ENCODE results near the gene TWIST2. TPM values are rescaled to one million over a fixed set of nuclear protein-coding genes. Genes with fewer than 3 reads are reported as not detected.

The TWIST2 gene
- total RNA-seq, 4 donors from 2014 or later = 10.4 to 30.1 (median 20.8) TPM

DNA sequence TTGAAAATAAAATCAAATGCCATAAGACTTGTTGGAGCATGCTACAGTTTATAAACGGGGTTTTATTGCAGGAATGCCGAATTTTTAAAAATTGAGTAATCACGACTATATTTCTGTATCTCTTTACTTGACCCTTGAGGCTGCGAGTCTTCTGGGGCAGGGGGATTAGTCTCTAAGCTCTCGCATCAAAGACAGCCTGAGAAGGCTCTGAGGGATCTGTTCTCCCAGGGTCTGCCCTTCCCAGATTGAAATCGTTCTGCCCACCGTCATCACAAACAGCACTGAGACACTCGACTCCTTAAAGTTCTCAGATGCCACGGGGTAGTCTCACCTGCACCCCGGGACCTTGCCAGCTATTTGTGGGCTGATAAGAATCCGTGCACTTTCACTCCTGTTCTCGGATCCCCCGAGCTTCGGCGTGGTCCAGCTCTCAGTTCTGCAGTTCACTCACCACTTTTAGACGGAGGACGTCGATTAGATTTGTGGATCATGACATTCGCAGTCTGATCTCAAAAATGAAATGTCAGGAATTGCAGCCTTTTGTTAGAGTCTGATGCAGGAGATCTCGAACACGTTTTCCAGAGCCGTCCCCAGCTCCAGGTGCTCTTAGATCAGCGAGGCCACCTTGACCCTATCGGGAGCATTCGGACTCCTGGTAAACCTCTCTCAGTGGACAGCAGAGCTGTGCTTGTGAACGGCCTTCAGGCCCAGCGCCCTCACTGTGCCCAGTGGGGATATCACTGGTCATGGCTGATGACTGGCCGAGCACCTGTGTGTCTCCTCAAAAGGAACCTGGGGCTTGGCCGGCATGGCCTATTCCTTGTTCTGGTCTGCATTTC lies 43.0 kb downstream of the TWIST2 start:
- TF ChIP-seq POLR2A (IDR thresholded peaks at IDR 0.05) = no peak
- TF ChIP-seq, protein P1, sequence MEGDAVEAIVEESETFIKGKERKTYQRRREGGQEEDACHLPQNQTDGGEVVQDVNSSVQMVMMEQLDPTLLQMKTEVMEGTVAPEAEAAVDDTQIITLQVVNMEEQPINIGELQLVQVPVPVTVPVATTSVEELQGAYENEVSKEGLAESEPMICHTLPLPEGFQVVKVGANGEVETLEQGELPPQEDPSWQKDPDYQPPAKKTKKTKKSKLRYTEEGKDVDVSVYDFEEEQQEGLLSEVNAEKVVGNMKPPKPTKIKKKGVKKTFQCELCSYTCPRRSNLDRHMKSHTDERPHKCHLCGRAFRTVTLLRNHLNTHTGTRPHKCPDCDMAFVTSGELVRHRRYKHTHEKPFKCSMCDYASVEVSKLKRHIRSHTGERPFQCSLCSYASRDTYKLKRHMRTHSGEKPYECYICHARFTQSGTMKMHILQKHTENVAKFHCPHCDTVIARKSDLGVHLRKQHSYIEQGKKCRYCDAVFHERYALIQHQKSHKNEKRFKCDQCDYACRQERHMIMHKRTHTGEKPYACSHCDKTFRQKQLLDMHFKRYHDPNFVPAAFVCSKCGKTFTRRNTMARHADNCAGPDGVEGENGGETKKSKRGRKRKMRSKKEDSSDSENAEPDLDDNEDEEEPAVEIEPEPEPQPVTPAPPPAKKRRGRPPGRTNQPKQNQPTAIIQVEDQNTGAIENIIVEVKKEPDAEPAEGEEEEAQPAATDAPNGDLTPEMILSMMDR (IDR thresholded peaks at IDR 0.05) = no peak
- no peak for DNase-seq
- Histone ChIP-seq H3K9me3 (no peaks in the 10 kb centered on the region), H3K4me1 (peaks cover 0 to 5% of the 10 kb centered on the region in 2 donors), H3K27ac (no peak overlapping the region), H3K27me3 (no peaks in the 10 kb centered on the region), H3K4me3 (replicated peaks in 1 of 3) (no peak overlapping the region), H3K36me3 (no peaks in the 10 kb centered on the region)
- intact Hi-C loops (cut with DNase I) = no loop called here
- 89 to 93% methylated on average over 19 to 27 of the region's 29 CpGs for WGBS, 2 donors

GRCh38 chr2:238891457-238892203 lies 43.7 kb downstream of the TWIST2 start:
- Histone ChIP-seq H3K9me3 (no peaks in the 10 kb centered on the region), H3K4me1 (peaks cover 0 to 1% of the 10 kb centered on the region in 2 donors), H3K4me3 (replicated peaks in 1 of 3) (no peak overlapping the region), H3K27ac (no peak overlapping the region), H3K27me3 (no peaks in the 10 kb centered on the region), H3K36me3 (no peaks in the 10 kb centered on the region)
- TF ChIP-seq POLR2A (IDR thresholded peaks at IDR 0.05) = no peak
- TF ChIP-seq, protein P1 (IDR thresholded peaks at IDR 0.05) = no peak
- DNase-seq = no peak
- intact Hi-C loops (cut with DNase I) = no loop called here
- 78 to 83% methylated on average over 18 to 28 of the region's 29 CpGs for WGBS, 2 donors

GRCh38 chr2:238892204-238892500 lies 44.3 kb downstream of the TWIST2 start:
- no peaks in the 10 kb centered on the region for H3K9me3 ChIP-seq
- intact Hi-C loops (cut with DNase I) = no loop called here
- WGBS, 2 donors = 92 to 99% methylated on average over 14 of the region's 14 CpGs
- DNase-seq = no peak
- H3K27me3 ChIP-seq = no peaks in the 10 kb centered on the region
- H3K4me1 ChIP-seq = no peaks in the 10 kb centered on the region
- no peak overlapping the region for H3K27ac ChIP-seq
- no peak overlapping the region for H3K4me3 ChIP-seq (replicated peaks in 1 of 3)
- no peaks in the 10 kb centered on the region for H3K36me3 ChIP-seq
- TF ChIP-seq POLR2A (IDR thresholded peaks at IDR 0.05) = no peak
- TF ChIP-seq, protein P1 (IDR thresholded peaks at IDR 0.05) = no peak

DNA sequence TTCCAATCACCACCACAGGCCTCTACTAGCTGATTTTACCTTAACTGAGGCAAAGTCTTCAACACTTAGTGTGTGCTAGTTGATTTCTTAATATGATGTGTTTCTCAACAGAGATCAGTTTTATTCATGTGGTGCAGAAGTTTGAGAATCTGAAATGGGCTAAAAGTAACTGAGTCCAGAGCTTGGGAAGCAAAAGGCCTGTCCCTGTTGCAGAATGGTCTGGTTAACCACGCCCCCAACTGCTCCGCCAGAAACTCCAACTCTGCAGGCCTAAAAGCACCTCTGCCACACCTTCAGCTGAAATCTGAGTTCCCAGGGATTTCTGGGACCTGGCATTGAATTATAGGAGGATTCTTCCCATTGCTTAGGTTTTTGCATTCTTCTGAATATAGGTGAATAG lies 44.9 kb downstream of the TWIST2 start:
- TF ChIP-seq, protein P1 (IDR thresholded peaks at IDR 0.05) = no peak
- TF ChIP-seq POLR2A (IDR thresholded peaks at IDR 0.05) = no peak
- no peaks in the 10 kb centered on the region for H3K4me1 ChIP-seq
- DNase-seq = no peak
- H3K4me3 ChIP-seq (replicated peaks in 1 of 3) = no peak overlapping the region
- H3K36me3 ChIP-seq = no peaks in the 10 kb centered on the region
- no peaks in the 10 kb centered on the region for H3K27me3 ChIP-seq
- WGBS, 2 donors = 80 to 93% methylated on average over 2 of the region's 2 CpGs
- no peaks in the 10 kb centered on the region for H3K9me3 ChIP-seq
- intact Hi-C loops (cut with DNase I) = no loop called here
- no peak overlapping the region for H3K27ac ChIP-seq

Measured in thyroid gland (tissue), 4 donors.